Measurements from ENCODE around the gene DNAJB6.
A peak's percentile ranks its signal among the peaks of the same experiment; 100 is the strongest.

Gene DNAJB6

DNA sequence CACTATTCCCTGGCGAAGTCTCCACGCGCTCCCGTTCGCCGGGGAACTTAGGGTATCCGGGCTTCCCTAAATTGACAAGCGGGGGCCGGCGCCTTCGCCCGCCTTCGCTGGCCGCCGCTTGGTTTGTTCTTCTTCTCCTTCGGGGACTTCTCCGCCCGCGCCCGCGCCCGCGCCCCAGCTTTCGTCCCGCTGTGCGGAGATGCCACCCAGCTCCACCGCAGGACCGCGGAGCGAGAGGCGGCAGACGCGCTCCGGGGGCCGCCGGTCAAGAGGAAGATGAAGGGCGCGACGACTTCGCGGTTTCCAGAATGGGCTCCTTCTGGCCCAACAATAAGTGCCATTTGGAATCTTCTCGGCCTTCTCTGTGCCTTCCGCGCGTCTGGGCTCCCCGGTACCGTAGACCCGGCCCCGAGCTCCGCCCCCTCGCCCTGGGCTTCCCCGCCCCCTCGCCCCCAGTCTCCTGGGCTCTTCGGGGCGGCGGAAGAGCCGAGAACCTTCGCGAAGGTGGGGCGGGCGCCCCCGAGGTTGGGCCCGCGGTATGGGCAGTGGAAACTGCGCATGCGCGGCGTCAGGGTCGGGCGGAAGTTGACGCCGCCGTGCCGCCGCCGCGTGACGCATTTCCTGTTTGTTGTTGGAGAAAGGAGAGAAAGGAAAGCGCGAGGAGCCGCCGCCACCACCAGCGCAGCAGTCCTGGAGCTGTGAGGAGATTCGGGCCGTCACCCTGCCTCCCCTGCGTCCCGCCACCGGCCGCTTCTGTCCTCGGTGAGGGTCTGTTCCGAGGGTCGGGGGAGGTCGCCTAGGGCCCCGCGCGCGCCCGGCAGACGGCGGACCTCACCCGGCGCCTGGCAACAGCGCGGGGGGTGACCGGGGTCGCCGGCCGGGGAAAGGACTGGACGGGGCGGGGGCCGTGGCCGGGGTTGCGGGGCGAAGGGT, at the start of gene DNAJB6:
TSS of gene DNAJB6 (plus strand) at position 622 of the 933 bp plus-strand sequence. CDS start 21,569 bp downstream, outside the sequence.
- DNase-seq = peak; percentile 97

GRCh38 chr7:157291404-157292080, 45.3 kb upstream of the DNAJB6 start:
- peak; percentile 2 for DNase-seq

DNA sequence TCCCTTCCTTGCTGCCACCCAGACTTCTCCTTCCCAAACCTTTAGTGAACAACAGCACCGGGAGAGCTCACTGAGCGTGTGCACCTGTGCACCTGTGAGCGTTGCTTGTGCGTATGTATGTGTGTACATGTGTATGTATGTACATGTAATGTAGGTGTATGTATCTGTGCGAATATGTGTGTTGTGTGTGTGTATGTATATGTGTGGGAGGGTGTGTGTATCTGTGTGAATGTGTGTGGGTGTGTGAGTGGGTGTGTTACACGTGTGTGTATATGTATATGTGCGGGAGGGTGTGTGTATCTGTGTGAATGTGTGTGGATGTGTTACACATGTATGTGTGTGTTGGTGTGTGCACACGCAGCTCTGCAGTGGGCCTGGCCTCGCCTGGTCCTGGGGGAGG, 44.5 kb upstream of the DNAJB6 start:
- no peak for DNase-seq

GRCh38 chr7:157292770-157293412, 43.9 kb upstream of the DNAJB6 start:
- DNase-seq = peak; percentile 11

GRCh38 chr7:157293413-157293788, 43.4 kb upstream of the DNAJB6 start:
- DNase-seq = peak; percentile 0

DNA sequence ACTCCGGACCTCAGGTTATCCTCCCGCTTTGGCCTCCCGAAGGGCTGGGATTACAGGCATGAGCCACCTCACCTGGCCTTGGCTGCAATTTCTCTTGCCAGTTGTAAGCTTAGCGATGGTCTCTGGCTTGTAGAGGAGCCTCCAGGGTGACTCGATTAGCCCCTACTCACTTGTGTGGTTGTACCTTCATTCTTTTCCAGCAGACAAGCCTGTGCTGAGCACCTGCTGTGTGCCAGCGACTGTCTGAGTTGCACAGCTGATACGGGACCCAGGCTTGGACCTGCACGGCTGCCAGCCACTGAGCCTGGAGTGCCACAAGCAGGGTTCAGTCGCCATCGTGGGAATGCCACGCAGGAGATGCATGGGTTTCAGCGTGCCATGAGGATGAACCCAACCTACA, 42.0 kb upstream of the DNAJB6 start:
- no peak for DNase-seq

- DNase-seq = no peak
These were observed 41.5 kb upstream of the DNAJB6 start for GRCh38 chr7:157295338-157295737.

GRCh38 chr7:157297185-157297584, 39.6 kb upstream of the DNAJB6 start:
- no peak for DNase-seq

DNA sequence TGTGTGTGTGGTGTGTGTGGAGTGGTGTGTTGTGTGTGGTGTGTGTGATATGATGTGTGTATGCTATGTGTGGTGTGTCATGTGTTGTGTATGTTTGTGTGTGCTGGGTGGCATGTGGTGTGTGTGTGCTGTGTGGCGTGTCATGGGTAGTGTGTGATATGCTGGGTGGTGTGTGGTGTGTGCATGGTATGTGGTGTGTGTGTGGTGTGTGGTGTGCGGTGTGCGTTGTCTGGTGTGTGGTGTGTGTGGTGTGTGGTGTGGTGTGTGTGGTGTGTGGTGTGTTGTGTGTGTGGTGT, 37.5 kb upstream of the DNAJB6 start:
- no peak for DNase-seq

- DNase-seq = no peak
These were observed 37.0 kb upstream of the DNAJB6 start for GRCh38 chr7:157299613-157300368.

GRCh38 chr7:157300369-157300825, 36.4 kb upstream of the DNAJB6 start:
- DNase-seq = peak; percentile 70

DNA sequence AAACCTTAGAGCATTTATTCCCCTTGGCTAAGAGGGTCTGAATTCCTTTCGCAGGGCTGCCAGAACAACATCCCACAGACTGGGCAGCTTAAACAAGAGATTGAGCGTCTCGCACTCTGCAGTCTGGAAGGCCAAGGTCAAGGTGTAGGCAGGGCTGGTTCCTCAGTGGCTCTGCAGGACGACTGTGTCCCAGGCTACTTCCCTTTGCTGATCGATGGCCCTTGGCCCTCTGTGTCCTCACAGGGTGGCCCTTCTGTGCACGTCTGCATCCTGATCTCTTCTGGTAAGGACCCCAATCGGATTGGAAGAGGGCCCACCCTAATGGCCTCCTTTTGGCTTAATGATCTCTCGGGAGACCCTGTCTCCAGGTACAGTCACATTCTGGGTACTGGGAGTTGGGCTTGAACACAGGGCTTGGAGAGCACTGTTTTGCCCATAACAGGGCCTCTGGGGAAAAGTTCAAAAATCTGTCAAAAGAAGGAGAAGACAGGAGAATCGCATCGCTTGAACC, 35.1 kb upstream of the DNAJB6 start:
- no peak for DNase-seq

DNA sequence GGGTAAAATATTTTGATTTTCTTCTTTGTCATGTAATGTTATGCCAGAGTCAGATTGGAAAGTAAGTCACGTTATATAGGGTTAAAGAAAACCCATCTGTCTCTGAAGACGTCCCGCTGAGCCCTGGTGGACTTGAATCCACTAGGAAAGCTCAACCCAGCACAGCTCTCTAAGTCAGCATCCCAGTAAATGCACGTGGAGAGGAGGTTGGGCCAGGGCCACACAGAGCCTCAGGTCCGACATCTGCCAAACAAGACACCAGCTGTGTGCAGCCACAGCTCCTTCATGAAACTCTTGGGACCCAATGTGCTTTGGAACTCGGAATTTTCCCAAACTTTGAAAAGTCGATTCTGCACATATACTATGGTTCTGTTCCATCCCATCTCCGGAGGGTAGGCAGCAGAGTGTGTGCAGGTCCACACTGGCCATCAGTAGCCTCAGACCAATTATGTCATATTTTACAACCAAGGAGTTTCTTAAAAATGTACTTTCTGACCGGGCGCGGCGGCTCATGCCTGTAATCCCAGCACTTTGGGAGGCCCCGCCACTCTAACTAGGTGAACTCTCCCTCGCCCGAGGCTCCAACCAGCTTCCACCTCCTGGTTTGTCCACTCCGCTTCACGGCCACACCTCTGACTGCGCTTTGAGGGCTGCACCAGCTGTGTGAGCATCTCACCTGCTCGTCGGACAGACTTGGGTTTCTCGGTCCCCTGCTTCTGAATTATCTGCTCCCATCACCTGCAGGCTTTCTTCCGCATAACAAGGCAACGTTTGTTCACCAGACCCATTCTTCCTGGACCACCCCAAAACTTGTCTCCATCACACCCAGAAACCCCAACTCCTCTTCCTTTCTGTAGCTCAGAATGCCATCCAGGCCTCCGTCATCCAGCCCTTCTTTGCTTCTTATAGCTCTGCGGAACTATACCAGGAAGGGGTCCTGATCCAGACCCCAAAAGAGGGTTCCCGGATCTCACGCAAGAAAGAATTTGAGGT, 29.7 kb upstream of the DNAJB6 start:
- DNase-seq = peak; percentile 58

DNA sequence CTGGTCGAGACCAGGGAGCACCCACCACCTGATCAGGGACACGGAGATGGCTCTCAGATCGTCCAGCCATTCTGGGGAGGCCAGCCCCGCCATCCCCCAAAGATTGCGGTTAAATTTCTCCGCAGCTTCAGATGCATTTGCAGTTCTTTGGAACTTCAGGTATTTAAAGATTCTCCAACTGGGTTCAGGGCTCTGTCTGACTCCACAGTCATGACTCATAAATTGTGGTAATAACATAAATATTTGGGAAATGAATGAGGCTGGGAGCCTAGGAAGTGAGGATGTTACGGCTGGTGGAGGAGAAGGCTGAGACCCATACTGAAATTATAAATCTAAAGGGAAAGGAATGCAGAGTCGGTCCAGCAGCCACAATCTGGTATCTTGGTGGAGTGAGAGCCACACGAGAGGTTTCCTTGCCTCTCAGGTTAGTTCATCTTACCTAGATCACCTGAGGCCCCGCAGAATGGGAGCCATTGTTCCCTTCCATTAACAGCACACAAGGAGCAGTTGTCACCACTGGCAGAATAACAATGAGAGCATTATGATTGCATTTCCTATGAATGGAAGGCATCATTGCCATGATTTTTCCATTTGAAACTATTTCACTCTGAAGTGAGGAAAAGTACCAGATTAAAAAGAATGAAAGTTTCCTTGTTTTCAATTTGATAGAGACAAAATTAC, 26.7 kb upstream of the DNAJB6 start:
- DNase-seq = no peak

DNA sequence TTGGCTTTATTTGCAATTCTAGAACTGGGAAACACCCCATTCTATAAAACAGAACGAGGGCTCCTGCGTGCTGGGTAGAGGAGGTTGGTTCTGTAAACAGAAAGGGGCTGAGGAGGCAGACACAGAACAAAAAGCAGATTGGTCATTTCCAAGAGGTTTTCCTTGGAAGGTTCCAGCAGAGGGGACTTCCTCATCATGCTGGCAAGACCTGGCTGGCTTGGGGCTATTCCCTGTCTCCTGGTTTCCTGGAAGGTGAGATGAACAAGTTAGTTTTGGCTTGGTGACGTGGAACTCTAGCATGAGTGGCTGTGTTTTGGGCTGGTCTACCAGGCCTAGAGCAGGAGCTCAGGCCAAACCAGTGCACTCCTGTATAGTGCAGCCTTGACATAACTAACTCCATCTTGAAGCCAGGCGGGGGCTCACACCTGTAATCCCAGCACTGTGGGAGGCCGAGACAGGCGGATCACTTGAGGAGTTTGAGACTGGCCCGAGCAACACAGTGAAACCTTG, 26.1 kb upstream of the DNAJB6 start:
- DNase-seq = no peak

DNA sequence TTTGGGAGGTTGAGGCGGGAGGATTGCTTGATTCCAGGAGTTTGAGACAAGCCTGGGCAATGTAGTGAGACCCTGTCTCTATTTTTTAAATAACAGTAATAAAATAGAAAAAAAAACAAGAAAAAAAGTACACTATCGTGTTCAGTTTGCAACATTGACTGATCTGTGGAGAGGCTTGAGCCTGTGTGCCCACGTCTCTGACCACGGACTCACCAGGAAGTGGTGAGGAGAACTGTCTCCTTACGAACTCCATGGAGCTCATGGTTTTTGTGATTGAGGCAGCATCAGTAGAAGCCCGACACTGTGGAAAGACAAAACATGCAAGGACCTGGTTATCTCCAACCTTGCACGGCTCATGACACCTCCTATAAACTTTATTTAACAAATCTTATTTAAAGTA, 23.9 kb upstream of the DNAJB6 start:
- DNase-seq = no peak

GRCh38 chr7:157313645-157314044, 23.2 kb upstream of the DNAJB6 start:
- DNase-seq = no peak

DNA sequence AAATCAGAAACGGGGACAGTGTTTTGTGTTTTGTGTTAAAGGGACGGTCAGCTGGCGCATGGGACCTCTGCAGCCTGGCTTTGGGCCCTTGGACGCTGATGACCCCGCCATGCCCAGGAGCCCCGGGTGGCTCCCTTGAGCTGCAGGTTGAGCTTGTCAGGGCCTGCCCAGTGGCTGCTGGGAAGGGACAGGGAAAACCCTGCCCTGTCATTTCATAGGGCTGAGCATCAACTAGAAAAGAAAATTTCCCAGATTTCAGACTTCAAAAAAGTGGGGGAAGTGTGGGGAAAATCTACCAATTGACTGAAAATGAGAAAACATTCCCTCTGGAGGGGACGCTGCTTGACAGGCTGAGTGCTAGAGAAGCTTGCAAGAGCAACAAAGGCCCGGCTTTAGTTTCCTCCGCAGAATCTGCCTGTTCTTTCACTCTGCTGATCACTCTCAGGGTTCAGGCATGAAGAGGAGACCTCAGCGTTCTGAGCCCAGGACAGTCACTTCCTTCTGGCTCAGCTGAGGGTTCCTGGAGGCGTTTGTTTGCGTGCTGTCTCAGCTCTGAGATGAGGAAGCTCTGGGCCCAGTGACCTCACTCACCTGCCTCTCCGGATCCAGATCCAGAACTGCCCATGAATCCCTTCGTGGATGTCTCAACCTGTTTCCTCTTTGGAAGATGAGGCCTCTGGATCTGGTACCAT, 18.6 kb upstream of the DNAJB6 start:
- DNase-seq = no peak

DNA sequence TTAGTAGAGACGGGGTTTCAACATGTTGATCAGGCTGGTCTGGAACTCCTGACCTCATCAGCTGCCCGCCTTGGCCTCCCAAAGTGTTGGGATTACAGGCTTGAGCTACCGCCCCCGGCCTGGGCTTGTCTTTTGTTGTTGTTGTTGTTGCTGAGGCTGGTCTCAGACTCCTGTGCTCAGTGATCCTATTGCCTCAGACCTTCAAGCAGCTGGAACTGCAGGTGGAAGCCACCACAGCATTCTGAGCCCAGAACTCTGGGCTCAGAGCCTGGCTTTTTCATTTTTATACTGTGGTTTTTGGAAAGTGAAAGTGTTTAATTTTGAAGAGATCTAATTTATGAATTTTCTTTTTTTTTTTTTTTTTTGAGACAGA, 16.2 kb upstream of the DNAJB6 start:
- no peak for DNase-seq

DNA sequence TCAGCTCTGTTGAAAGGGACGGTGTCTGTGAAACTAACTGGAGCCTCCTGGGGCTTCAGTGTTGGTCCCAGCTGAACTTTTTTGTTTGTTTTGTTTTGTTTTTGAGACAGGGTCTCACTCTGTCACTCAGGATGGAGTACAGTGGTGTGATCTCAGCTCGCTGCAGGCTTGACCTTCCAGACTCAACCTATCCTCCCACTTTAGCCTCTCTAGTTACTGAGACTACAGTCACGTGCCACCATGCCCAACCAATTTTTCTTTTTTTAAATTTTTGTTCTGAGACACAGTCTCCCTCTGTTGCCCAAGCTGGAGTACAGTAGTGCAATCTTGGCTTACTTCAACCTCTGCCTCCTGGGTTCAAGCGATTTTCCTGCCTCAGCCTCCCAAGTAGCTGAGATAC, 13.4 kb upstream of the DNAJB6 start:
- DNase-seq = no peak

Data from right hindlimb (tissue), 1 donor.